Measurements from ENCODE around the gene TIMM10B.
A peak's percentile ranks its signal among the peaks of the same experiment; 100 is the strongest.

Gene TIMM10B

DNA sequence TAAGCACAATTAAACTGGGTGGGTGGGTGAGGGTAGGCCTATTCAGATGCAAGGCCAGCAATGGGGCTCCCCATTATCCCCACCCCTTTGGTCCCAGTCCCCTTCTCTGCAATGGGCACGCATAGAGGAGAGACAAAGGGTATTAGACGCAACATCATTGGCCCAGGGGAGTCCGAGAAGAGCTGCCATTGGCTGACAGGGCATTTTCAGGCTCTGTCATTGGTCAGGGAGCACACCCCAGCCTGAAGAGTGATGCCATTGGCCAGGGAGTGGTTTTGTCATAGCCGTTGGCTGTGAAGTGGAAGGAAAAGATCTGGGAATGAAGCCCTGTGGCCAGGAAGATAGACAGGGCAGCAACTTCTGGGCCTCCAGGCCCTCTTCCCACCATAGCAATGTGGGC lies 4.7 kb upstream of the TIMM10B start:
- DNase-seq (ENCODE audit: low read depth), result no peak

DNA sequence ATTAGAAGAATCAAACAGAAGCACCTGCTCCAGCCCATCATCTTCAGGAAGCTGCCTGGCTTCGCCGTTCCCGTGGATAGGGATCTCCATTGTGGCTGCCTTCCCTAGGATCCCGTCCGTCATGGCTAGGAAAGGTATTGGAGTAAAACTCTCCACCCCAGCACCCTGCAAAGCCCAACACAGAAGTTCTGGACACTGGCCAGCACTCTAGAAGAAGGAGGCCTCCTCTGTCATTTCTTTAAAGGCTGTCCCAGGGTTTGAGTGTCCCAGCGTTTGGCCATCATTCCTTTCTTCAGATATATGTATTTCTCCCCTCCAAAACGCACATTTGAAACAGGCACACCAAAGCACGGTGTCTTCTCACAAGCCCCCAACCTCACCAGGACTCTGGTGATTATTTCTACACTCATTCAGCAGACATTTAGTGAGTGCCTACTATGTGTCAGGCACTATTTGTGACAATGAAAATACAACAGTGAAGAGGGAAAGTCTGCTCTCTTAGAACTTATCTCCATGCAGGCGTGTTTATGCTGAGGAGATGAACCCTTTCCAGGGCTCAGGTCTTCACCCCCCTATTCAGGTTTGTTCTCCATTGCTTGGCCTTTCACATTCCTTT lies 894 bp upstream of the TIMM10B start:
- TF ChIP-seq, protein P1, sequence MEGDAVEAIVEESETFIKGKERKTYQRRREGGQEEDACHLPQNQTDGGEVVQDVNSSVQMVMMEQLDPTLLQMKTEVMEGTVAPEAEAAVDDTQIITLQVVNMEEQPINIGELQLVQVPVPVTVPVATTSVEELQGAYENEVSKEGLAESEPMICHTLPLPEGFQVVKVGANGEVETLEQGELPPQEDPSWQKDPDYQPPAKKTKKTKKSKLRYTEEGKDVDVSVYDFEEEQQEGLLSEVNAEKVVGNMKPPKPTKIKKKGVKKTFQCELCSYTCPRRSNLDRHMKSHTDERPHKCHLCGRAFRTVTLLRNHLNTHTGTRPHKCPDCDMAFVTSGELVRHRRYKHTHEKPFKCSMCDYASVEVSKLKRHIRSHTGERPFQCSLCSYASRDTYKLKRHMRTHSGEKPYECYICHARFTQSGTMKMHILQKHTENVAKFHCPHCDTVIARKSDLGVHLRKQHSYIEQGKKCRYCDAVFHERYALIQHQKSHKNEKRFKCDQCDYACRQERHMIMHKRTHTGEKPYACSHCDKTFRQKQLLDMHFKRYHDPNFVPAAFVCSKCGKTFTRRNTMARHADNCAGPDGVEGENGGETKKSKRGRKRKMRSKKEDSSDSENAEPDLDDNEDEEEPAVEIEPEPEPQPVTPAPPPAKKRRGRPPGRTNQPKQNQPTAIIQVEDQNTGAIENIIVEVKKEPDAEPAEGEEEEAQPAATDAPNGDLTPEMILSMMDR (IDR thresholded peaks at IDR 0.05; ENCODE audit: control insufficient read depth, insufficient read depth, low read depth, low read length, missing control alignments), result no peak
- H3K4me3 ChIP-seq (ENCODE audit: control insufficient read depth, low read depth, low read length), result peak overlapping the region; percentile 71
- no peak for DNase-seq (ENCODE audit: low read depth)

More for the DNA sequence above, 4.7 kb upstream of the TIMM10B start:
- H3K4me3 ChIP-seq (ENCODE audit: control insufficient read depth, low read depth, low read length), result no peak overlapping the region
- TF ChIP-seq, protein P1 (IDR thresholded peaks at IDR 0.05; ENCODE audit: control insufficient read depth, insufficient read depth, low read depth, low read length, missing control alignments), result no peak

DNA sequence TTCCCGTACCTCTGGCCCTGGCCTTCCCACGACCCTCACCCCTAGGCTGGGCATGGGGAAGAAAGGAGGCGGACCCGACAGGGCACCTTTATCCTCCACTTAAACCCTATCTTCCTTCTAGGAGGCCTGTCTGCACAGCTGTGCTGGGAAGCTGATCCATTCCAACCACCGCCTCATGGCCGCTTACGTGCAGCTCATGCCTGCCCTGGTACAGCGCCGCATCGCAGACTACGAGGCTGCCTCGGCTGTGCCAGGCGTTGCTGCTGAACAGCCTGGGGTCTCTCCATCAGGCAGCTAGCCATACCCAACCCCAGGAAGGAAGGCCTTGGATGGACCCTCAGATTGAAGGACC lies 599 bp downstream of the TIMM10B start:
- TF ChIP-seq, protein P1 (IDR thresholded peaks at IDR 0.05; ENCODE audit: control insufficient read depth, insufficient read depth, low read depth, low read length, missing control alignments), result no peak
- peak overlapping the region; percentile 71 for H3K4me3 ChIP-seq (ENCODE audit: control insufficient read depth, low read depth, low read length)
- no peak for DNase-seq (ENCODE audit: low read depth)

DNA sequence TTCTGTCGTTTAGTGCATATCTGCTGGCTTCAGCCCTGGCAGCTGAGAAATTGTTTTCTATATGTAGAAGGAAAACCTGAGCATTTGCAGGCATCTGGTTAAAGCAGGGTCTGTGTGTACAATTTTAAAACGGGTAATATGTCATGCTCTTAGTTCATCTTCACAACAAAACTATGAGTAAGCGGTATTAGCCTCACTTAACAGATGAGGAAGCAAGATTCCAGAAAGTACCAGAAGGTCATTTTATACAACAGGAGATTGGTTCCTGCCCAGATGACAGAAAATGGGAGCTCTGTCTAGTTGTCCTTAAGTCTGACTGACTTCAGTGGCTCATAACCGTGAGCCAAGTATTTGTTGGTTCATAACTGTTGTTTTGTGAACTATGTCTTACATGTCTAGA lies 1.1 kb downstream of the TIMM10B start:
- DNase-seq (ENCODE audit: low read depth), result no peak
- TF ChIP-seq, protein P1 (IDR thresholded peaks at IDR 0.05; ENCODE audit: control insufficient read depth, insufficient read depth, low read depth, low read length, missing control alignments), result no peak
- peak overlapping the region; percentile 71 for H3K4me3 ChIP-seq (ENCODE audit: control insufficient read depth, low read depth, low read length)

DNA sequence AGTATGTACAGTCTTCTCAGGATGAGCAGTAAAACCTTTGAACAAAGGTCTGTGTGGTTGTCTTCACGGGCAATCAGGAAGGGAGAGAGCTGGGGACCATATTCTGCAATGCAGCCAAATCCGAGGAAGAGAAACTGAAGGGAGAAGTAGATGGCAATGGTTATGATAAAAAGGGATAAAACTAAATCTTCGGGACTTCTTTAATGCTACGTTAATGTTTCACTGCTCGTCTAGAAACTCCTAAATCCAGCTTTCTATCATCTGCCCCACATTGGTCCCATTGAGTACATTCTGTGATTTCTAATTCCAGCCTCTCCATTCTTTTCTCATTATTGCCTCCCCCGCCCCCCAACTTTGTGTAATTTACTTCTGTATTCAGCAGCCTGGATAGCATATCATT lies 1.7 kb downstream of the TIMM10B start:
- H3K4me3 ChIP-seq (ENCODE audit: control insufficient read depth, low read depth, low read length), result no peak overlapping the region
- DNase-seq (ENCODE audit: low read depth), result no peak
- TF ChIP-seq, protein P1 (IDR thresholded peaks at IDR 0.05; ENCODE audit: control insufficient read depth, insufficient read depth, low read depth, low read length, missing control alignments), result no peak

DNA sequence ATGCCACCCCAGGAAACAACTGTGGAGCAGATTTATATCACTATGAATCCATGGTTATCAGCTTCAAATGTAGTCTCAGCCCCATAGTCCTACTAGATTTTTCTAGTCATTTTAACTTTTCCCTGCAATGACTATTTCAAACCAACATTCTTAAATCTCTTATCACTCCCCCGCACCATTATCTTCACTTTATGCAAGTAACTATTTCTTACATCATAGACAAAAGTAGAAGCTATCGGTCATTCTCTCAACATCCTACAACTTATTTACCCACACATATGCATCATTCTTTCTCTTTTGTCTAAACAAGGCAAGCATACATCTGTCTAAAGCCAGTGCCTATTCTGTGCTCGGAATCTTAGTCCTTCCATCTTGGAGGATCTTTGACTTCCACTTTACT lies 4.4 kb downstream of the TIMM10B start:
- TF ChIP-seq, protein P1 (IDR thresholded peaks at IDR 0.05; ENCODE audit: control insufficient read depth, insufficient read depth, low read depth, low read length, missing control alignments), result no peak

DNA sequence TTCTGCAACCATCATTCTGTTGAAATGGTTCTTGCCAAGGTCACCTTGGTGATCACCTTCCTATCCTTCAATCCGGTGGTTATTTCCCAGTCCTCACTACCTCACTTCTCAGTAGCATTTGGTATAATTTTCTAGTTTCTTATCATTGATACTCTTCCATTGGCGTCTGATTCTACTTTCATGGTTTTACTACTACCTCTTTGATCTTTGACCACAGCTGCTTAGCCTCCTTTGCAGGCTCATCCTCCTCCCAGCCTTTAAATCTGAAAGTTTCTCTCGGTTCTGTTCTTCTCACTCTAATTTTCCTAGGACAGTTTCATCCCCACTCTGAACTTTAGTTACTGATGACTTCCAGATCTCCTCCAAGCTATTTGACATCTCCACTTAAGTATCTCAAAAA lies 5.0 kb downstream of the TIMM10B start:
- TF ChIP-seq, protein P1 (IDR thresholded peaks at IDR 0.05; ENCODE audit: control insufficient read depth, insufficient read depth, low read depth, low read length, missing control alignments), result no peak
- no peak for DNase-seq (ENCODE audit: low read depth)
- H3K4me3 ChIP-seq (ENCODE audit: control insufficient read depth, low read depth, low read length), result no peak overlapping the region

More for the DNA sequence above, 4.4 kb downstream of the TIMM10B start:
- no peak for DNase-seq (ENCODE audit: low read depth)
- H3K4me3 ChIP-seq (ENCODE audit: control insufficient read depth, low read depth, low read length), result no peak overlapping the region
